HepG2 (cell line): ENCODE results near the gene LBX2. TPM values are rescaled to one million over a fixed set of nuclear protein-coding genes. Genes with fewer than 3 reads are reported as not detected.

Experiments used
- CAMTA2 ChIP-seq: sonication (generic); formaldehyde crosslinking; IDR thresholded peaks from 2 replicates; pipeline ENCODE4 v1.4.0; 2020; ENCODE audit warnings: mild to moderate bottlenecking, missing genetic modification reagents, borderline replicate concordance
- CENPX ChIP-seq: sonication (generic); formaldehyde crosslinking; IDR thresholded peaks from 2 replicates; pipeline ENCODE4 v1.9.0; 2021; ENCODE audit warnings: mild to moderate bottlenecking, missing genetic modification reagents, moderate library complexity
- FOSL1 ChIP-seq: sonication (generic); formaldehyde crosslinking; IDR thresholded peaks from 2 replicates; pipeline ENCODE4 v1.9.0; 2021; ENCODE audit warnings: missing genetic modification reagents, borderline replicate concordance
- GPBP1L1 ChIP-seq: sonication (generic); formaldehyde crosslinking; IDR thresholded peaks from 2 replicates; pipeline ENCODE4 v1.5.0; 2020; ENCODE audit warnings: mild to moderate bottlenecking, missing genetic modification reagents
- HOXA7 ChIP-seq: sonication (generic); formaldehyde crosslinking; IDR thresholded peaks from 2 replicates; pipeline ENCODE4 v1.8.1; 2022; ENCODE audit warnings: mild to moderate bottlenecking, missing genetic modification reagents, moderate library complexity
- KMT2A ChIP-seq: sonication (generic); formaldehyde crosslinking; IDR thresholded peaks from 2 replicates; pipeline ENCODE4 v1.4.0; 2020; ENCODE audit warnings: missing genetic modification reagents
- MTF2 ChIP-seq: sonication (generic); formaldehyde crosslinking; IDR thresholded peaks from 2 replicates; pipeline ENCODE4 v1.5.0; 2020; ENCODE audit warnings: missing genetic modification reagents, borderline replicate concordance
- MXD3 ChIP-seq: IDR thresholded peaks from 2 replicates; pipeline ENCODE4 v1.6.1; 2016; ENCODE audit warnings: mild to moderate bottlenecking, missing biosample characterization, missing genetic modification reagents
- NFE2 ChIP-seq: sonication (generic); formaldehyde crosslinking; IDR thresholded peaks from 2 replicates; pipeline ENCODE4 v1.4.0; 2020; ENCODE audit warnings: missing genetic modification reagents
- PBX3 ChIP-seq: sonication (generic); formaldehyde crosslinking; IDR thresholded peaks from 2 replicates; pipeline ENCODE4 v1.8.1; 2023; ENCODE audit warnings: missing genetic modification reagents, inconsistent platforms, borderline replicate concordance
- PHF5A ChIP-seq: IDR thresholded peaks from one replicate; pipeline ENCODE4 v1.6.1; 2018; ENCODE audit warnings: low read depth, missing genetic modification reagents; ENCODE audit not compliant: unreplicated experiment
- RNF2 ChIP-seq: fragments of 450-650 bp; conservative IDR thresholded peaks from 2 replicates; pipeline ENCODE4 v1.6.1; 2016; ENCODE audit warnings: low read depth
- THRA ChIP-seq: sonication (generic); formaldehyde crosslinking; IDR thresholded peaks from 2 replicates; pipeline ENCODE4 v1.4.0; 2020; ENCODE audit warnings: missing genetic modification reagents, borderline replicate concordance
- TRAFD1 ChIP-seq: sonication (generic); formaldehyde crosslinking; IDR thresholded peaks from 2 replicates; pipeline ENCODE4 v1.5.1; 2020; ENCODE audit warnings: missing genetic modification reagents, mild to moderate bottlenecking, borderline replicate concordance
- U2AF1 ChIP-seq: fragments of 200-400 bp; formaldehyde crosslinking; optimal IDR thresholded peaks from 2 replicates; pipeline ENCODE3; 2017; ENCODE audit warnings: mild to moderate bottlenecking, low read depth, low read length
- ZBTB8A ChIP-seq: sonication (generic); formaldehyde crosslinking; IDR thresholded peaks from 2 replicates; pipeline ENCODE4 v1.4.0; 2020; ENCODE audit warnings: mild to moderate bottlenecking, low read depth, missing genetic modification reagents, borderline replicate concordance
- ZNF260 ChIP-seq: sonication (generic); formaldehyde crosslinking; IDR thresholded peaks from 2 replicates; pipeline ENCODE4 v1.4.0; 2020; ENCODE audit warnings: missing genetic modification reagents, low read depth, mild to moderate bottlenecking, borderline replicate concordance
- ZNF296 ChIP-seq: sonication (generic); formaldehyde crosslinking; conservative IDR thresholded peaks from 2 replicates; pipeline ENCODE4 v1.5.0; 2020; ENCODE audit warnings: mild to moderate bottlenecking, missing genetic modification reagents
- ZNF350 ChIP-seq: sonication (generic); formaldehyde crosslinking; IDR thresholded peaks from 2 replicates; pipeline ENCODE4 v1.4.0; 2020; ENCODE audit warnings: mild to moderate bottlenecking, low read depth, missing genetic modification reagents, borderline replicate concordance
- ZNF891 ChIP-seq: sonication (generic); formaldehyde crosslinking; IDR thresholded peaks from 2 replicates; pipeline ENCODE4 v1.5.0; 2020; ENCODE audit warnings: mild to moderate bottlenecking, missing genetic modification reagents
- ZZZ3 ChIP-seq: sonication (generic); formaldehyde crosslinking; IDR thresholded peaks from 2 replicates; pipeline ENCODE4 v1.4.0; 2020; ENCODE audit warnings: missing genetic modification reagents, mild to moderate bottlenecking, borderline replicate concordance
- polyA plus RNA-seq, 8 experiments: library from polyadenylated mRNA; depleted of rRNA in 3 of 8; stranded (reverse) in 7 of 8; unstranded in 1 of 8; fragments of >200 nt; fragmentation: Illumina TruSeq in 4 of 8; extraction: Trizol in 4 of 8; gene quantifications; 2 replicates each; pipeline versions ENCODE4 v1.2.1 to v1.2.3, GENCODE V29; 2011 to 2016; ENCODE audit warnings: low read depth in 4 of 8, missing spikeins in 1 of 8, mixed read lengths in 1 of 8; ENCODE audit not compliant: insufficient read depth in 1 of 8
- total RNA-seq, 5 experiments: library from RNA; depleted of rRNA; stranded (reverse); fragments of >200 nt; fragmentation: Illumina TruSeq; extraction: Trizol; gene quantifications; 2 replicates each; pipeline ENCODE4 v1.2.3, GENCODE V29; 2016; ENCODE audit warnings: low read depth in 1 of 5

The LBX2 gene
- total and polyA plus RNA-seq, 2 of the 13 experiments (the other 11 are each of a cell fraction or from before 2014, with no cell fraction given), result 6.4 to 8.1 TPM

- no peak for TF ChIP-seq GPBP1L1 (CRISPR knock-in tag)
- TF ChIP-seq TRAFD1 (CRISPR knock-in tag), result no peak
- TF ChIP-seq NFE2, result no peak
- TF ChIP-seq ZNF350 (CRISPR knock-in tag), result peak; percentile 63; the same call in 1 of the 2 replicates
- peak; percentile 84 for TF ChIP-seq THRA (CRISPR knock-in tag)
- no peak for TF ChIP-seq MXD3 (CRISPR knock-in tag)
- TF ChIP-seq FOSL1 (CRISPR knock-in tag), result no peak
- TF ChIP-seq U2AF1, result no peak
- TF ChIP-seq ZNF296 (CRISPR knock-in tag), result no peak
- peak; percentile 93; the same call in 1 of the 2 replicates for TF ChIP-seq HOXA7 (CRISPR knock-in tag)
- no peak for TF ChIP-seq CAMTA2 (CRISPR knock-in tag)
- peak; percentile 62 for TF ChIP-seq PHF5A (CRISPR knock-in tag)
- no peak for TF ChIP-seq CENPX
- no peak for TF ChIP-seq ZNF891 (CRISPR knock-in tag)
- TF ChIP-seq ZBTB8A (CRISPR knock-in tag), result no peak
- TF ChIP-seq KMT2A (CRISPR knock-in tag), result no peak; the same call in 1 of the 2 replicates
- TF ChIP-seq RNF2, result no peak
- no peak for TF ChIP-seq PBX3
- no peak for TF ChIP-seq ZNF260 (CRISPR knock-in tag)
- TF ChIP-seq ZZZ3 (CRISPR knock-in tag), result no peak
- TF ChIP-seq MTF2 (CRISPR knock-in tag), result no peak
Measured at GRCh38 chr2:74488643-74489481, 10.5 kb downstream of the LBX2 start (continued).
